B cell (primary cell): ENCODE results near the gene SERTAD2.

Experiments used
- CTCF ChIP-seq: fragments of 200-600 bp; IDR thresholded peaks from one replicate; pipeline ENCODE4 v1.8.0; 2022; ENCODE audit warnings: antibody characterized with exemption, mild to moderate bottlenecking
- EZH2 ChIP-seq: IDR thresholded peaks from 2 replicates; pipeline ENCODE4 v1.6.1; 2012; ENCODE audit warnings: borderline replicate concordance, low read depth, mild to moderate bottlenecking, moderate library complexity, low read length; ENCODE audit not compliant: insufficient read depth, poor library complexity, severe bottlenecking

- TF ChIP-seq CTCF (no peak), EZH2 (no peak)
Observed at GRCh38 chr2:64630752-64631151, 23.0 kb downstream of the SERTAD2 start.
